Gastroesophageal sphincter (tissue), 4 donors: ENCODE measurements around the gene ERBB4. TPM values are rescaled to one million over a fixed set of nuclear protein-coding genes. Genes with fewer than 3 reads are reported as not detected.

Experiments
- ATAC-seq: fragments of 150-250 bp; one replicate; pipeline ENCODE4 v1.9.1; 2016; ENCODE audit warnings: mild to moderate bottlenecking, moderate library complexity
- H3K27ac ChIP-seq, 4 donors: fragments of 200-600 bp; sonication (generic) in 3 of 4; 1 replicate in 3 of 4; 2 replicates in 1 of 4; pipeline ENCODE4 v1.5.1; 2016 to 2019
- H3K27me3 ChIP-seq: fragments of 200-600 bp; sonication (generic); one replicate; pipeline ENCODE4 v1.5.1; 2019
- H3K36me3 ChIP-seq, 2 donors: fragments of 200-600 bp; sonication (generic); one replicate each; pipeline ENCODE4 v1.5.1; 2019; ENCODE audit warnings: control low read depth in 1 of 2
- H3K4me1 ChIP-seq, 3 donors: fragments of 200-600 bp; sonication (generic); 1 replicate in 2 of 3; 2 replicates in 1 of 3; pipeline ENCODE4 v1.5.1; 2016 to 2019; ENCODE audit warnings: control low read depth in 2 of 3
- H3K4me3 ChIP-seq, 2 donors: fragments of 200-600 bp; sonication (generic); one replicate each; pipeline ENCODE4 v1.5.1; 2019; ENCODE audit warnings: mild to moderate bottlenecking in 1 of 2, moderate library complexity in 1 of 2
- H3K9me3 ChIP-seq, 3 donors: fragments of 200-600 bp; sonication (generic); one replicate each; pipeline ENCODE4 v1.5.1; 2017 to 2019; ENCODE audit warnings: control low read depth in 2 of 3
- EP300 ChIP-seq: sonication (generic); formaldehyde crosslinking; IDR thresholded peaks from one replicate; pipeline ENCODE4 v1.6.1; 2017; ENCODE audit warnings: antibody characterized with exemption, mild to moderate bottlenecking
- POLR2A ChIP-seq, 2 donors: fragments of 450-650 bp; IDR thresholded peaks; one replicate each; pipeline ENCODE4 v1.6.1; 2017; ENCODE audit warnings: antibody characterized with exemption in 2 of 2, mild to moderate bottlenecking in 2 of 2, moderate library complexity in 1 of 2
- POLR2AphosphoS5 ChIP-seq: sonication (generic); formaldehyde crosslinking; IDR thresholded peaks from one replicate; pipeline ENCODE4 v1.6.1; 2017; ENCODE audit warnings: antibody characterized with exemption
- WGBS, 2 donors: methylation state at CpG; one replicate each; pipeline ENCODE4 v1.1.5; 2018; ENCODE audit warnings: low coverage in 1 of 2; 5-methylcytosine and 5-hydroxymethylcytosine counted together
- total RNA-seq, 4 donors: library from RNA; depleted of rRNA; stranded (reverse); fragments of >200 nt; gene quantifications; one replicate each; pipeline ENCODE4 v1.1.0, GENCODE V29; 2016
- TF ChIP-seq, protein P1 (sequence below), 4 experiments: fragments of 200-600 bp in 2 of 4; fragments of 450-650 bp in 2 of 4; sonication (generic) in 1 of 4; IDR thresholded peaks; one replicate each; pipeline ENCODE4 v1.5.1; 2017 to 2019; ENCODE audit warnings: antibody characterized with exemption in 4 of 4, mild to moderate bottlenecking in 2 of 4, moderate library complexity in 2 of 4

The ERBB4 gene
- total RNA-seq, 4 donors from 2014 or later = 0.16 to 0.92 (median 0.50) TPM

DNA sequence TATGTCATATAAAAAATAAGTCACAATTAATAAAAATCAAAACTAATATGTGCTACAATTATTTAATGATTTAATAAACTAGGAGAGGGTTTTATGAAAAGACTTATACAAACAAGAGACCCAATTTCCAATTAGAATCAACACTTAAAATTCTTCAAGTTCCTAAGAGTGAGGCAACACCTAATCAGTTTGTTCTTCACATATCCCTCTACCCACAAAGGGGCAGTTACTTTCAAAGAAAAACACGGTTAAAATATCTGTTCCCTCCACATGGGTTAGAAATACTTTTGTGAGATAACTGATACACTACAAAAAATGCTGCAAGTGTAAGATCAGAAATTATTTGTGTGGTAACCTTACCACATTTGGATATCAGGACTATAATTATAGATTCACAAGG is 357.0 kb downstream of the ERBB4 start:
- 0 to 57% methylated on average over 1 of the region's 1 CpG for WGBS, 2 donors
- Histone ChIP-seq H3K27me3 (no peaks in the 10 kb centered on the region), H3K4me3 (no peak overlapping the region), H3K27ac (no peak overlapping the region), H3K9me3 (no peaks in the 10 kb centered on the region), H3K36me3 (no peaks in the 10 kb centered on the region), H3K4me1 (no peaks in the 10 kb centered on the region)
- TF ChIP-seq, protein P1, sequence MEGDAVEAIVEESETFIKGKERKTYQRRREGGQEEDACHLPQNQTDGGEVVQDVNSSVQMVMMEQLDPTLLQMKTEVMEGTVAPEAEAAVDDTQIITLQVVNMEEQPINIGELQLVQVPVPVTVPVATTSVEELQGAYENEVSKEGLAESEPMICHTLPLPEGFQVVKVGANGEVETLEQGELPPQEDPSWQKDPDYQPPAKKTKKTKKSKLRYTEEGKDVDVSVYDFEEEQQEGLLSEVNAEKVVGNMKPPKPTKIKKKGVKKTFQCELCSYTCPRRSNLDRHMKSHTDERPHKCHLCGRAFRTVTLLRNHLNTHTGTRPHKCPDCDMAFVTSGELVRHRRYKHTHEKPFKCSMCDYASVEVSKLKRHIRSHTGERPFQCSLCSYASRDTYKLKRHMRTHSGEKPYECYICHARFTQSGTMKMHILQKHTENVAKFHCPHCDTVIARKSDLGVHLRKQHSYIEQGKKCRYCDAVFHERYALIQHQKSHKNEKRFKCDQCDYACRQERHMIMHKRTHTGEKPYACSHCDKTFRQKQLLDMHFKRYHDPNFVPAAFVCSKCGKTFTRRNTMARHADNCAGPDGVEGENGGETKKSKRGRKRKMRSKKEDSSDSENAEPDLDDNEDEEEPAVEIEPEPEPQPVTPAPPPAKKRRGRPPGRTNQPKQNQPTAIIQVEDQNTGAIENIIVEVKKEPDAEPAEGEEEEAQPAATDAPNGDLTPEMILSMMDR (IDR thresholded peaks at IDR 0.05) = no peak
- no peak for TF ChIP-seq EP300
- no peak for TF ChIP-seq POLR2A (IDR thresholded peaks at IDR 0.05)
- ATAC-seq = no peak

- H3K36me3 ChIP-seq = no peaks in the 10 kb centered on the region
- no peak overlapping the region for H3K4me3 ChIP-seq
- TF ChIP-seq EP300 (no peak), POLR2A (IDR thresholded peaks at IDR 0.05) (no peak), POLR2AphosphoS5 (no peak)
- TF ChIP-seq, protein P1 (IDR thresholded peaks at IDR 0.05) = no peak
- WGBS, 2 donors = 57 to 64% methylated on average over 3 of the region's 3 CpGs
- no peak overlapping the region for H3K27ac ChIP-seq
- no peak for ATAC-seq
- no peaks in the 10 kb centered on the region for H3K4me1 ChIP-seq
- H3K9me3 ChIP-seq = no peaks in the 10 kb centered on the region
- no peaks in the 10 kb centered on the region for H3K27me3 ChIP-seq
Measured at GRCh38 chr2:212180408-212181083, 358.1 kb downstream of the ERBB4 start.

DNA sequence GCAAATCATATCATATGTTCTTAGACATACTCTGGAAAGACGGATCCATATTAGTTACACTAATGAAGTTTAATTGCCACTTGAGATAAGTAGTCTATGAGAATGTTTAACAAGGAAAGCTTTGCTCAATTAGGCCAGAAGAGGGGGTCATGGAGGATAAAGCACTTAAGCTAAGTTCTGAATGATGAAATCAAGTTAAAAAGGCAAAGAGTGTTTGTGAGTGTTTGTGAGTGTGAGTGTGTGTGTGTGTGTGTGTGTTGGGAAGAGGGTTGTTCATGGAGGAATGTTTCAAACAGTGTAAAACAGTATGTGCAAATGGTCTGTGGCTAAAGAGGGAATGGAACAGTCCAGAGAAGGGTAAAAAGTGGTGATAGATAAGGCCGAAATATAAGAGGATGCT is 360.9 kb downstream of the ERBB4 start:
- Histone ChIP-seq H3K36me3 (no peaks in the 10 kb centered on the region), H3K4me3 (no peak overlapping the region), H3K4me1 (no peaks in the 10 kb centered on the region), H3K9me3 (no peaks in the 10 kb centered on the region), H3K27ac (no peak overlapping the region), H3K27me3 (no peaks in the 10 kb centered on the region)
- no peak for ATAC-seq
- TF ChIP-seq POLR2AphosphoS5 = no peak
- TF ChIP-seq, protein P1 (IDR thresholded peaks at IDR 0.05) = no peak
- TF ChIP-seq EP300 = no peak
- TF ChIP-seq POLR2A (IDR thresholded peaks at IDR 0.05) = no peak
- WGBS, 2 donors = 35 to 50% methylated on average over 2 of the region's 2 CpGs

- ATAC-seq = no peak
- no peak overlapping the region for H3K27ac ChIP-seq
- no peaks in the 10 kb centered on the region for H3K36me3 ChIP-seq
- WGBS, 2 donors = 43 to 67% methylated on average over 1 of the region's 1 CpG
- no peaks in the 10 kb centered on the region for H3K27me3 ChIP-seq
- H3K9me3 ChIP-seq = no peaks in the 10 kb centered on the region
- TF ChIP-seq POLR2A (IDR thresholded peaks at IDR 0.05) = no peak
- no peak for TF ChIP-seq EP300
- TF ChIP-seq, protein P1 (IDR thresholded peaks at IDR 0.05) = no peak
- TF ChIP-seq POLR2AphosphoS5 = no peak
- no peak overlapping the region for H3K4me3 ChIP-seq
- H3K4me1 ChIP-seq = no peaks in the 10 kb centered on the region
Measured at GRCh38 chr2:212176151-212176550, 362.5 kb downstream of the ERBB4 start.

GRCh38 chr2:212173756-212174510 is 364.7 kb downstream of the ERBB4 start:
- WGBS, 2 donors = 7 to 8% methylated on average over 2 to 3 of the region's 3 CpGs
- no peaks in the 10 kb centered on the region for H3K27me3 ChIP-seq
- ATAC-seq = no peak
- H3K9me3 ChIP-seq = no peaks in the 10 kb centered on the region
- no peak overlapping the region for H3K4me3 ChIP-seq
- no peaks in the 10 kb centered on the region for H3K36me3 ChIP-seq
- TF ChIP-seq POLR2A (IDR thresholded peaks at IDR 0.05) = no peak
- TF ChIP-seq EP300 = no peak
- TF ChIP-seq, protein P1 (IDR thresholded peaks at IDR 0.05) = no peak
- TF ChIP-seq POLR2AphosphoS5 = no peak
- no peaks in the 10 kb centered on the region for H3K4me1 ChIP-seq
- H3K27ac ChIP-seq = no peak overlapping the region
